BLaER1 (cell line): ENCODE results near the gene PTGFRN.
A peak's percentile ranks its signal among the peaks of the same experiment; 100 is the strongest.

Source experiments
- H3K27ac ChIP-seq: shearing (Covaris generic); formaldehyde crosslinking; 2 replicates; pipeline ENCODE4 v1.8.1; 2022
- H3K27me3 ChIP-seq: shearing (Covaris generic); formaldehyde crosslinking; 2 replicates; pipeline ENCODE4 v1.8.1; 2022
- H3K36me3 ChIP-seq: shearing (Covaris generic); formaldehyde crosslinking; 2 replicates; pipeline ENCODE4 v1.8.1; 2022
- H3K4me1 ChIP-seq: shearing (Covaris generic); formaldehyde crosslinking; 2 replicates; pipeline ENCODE4 v1.8.1; 2022
- H3K4me2 ChIP-seq: shearing (Covaris generic); formaldehyde crosslinking; 2 replicates; pipeline ENCODE4 v1.8.1; 2022
- H3K4me3 ChIP-seq: shearing (Covaris generic); formaldehyde crosslinking; 2 replicates; pipeline ENCODE4 v1.8.1; 2022
- H3K9ac ChIP-seq: shearing (Covaris generic); formaldehyde crosslinking; 2 replicates; pipeline ENCODE4 v1.8.1; 2022
- H3K9me3 ChIP-seq: shearing (Covaris generic); formaldehyde crosslinking; 2 replicates; pipeline ENCODE4 v1.8.1; 2022
- H4K20me1 ChIP-seq: shearing (Covaris generic); formaldehyde crosslinking; 2 replicates; pipeline ENCODE4 v1.8.1; 2022
- Cebpa-rat ChIP-seq: shearing (Covaris generic); IDR thresholded peaks from 2 replicates; pipeline ENCODE4 v1.8.1; 2022

The PTGFRN gene

DNA sequence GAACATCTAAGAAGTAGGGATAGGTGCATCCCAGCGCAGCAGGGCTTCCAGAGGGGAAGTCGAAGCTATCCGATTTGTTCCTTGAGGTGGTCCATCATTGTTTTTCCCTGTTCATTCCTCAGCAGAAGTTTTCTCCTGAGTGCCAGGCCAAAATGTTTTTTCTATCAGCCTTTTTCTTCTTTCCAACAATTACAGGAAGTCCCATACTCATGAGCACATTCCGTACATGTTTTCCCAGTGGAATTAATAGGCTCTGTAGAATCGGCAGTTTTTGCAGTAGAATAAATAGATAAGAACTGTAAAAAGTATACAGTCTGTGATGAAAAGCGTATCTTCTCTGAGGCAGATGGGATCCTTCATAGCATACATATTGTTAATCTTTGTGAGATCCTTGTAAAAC lies 116.6 kb downstream of the PTGFRN start:
- no peak overlapping the region for H3K4me2 ChIP-seq
- no peak overlapping the region for H3K27ac ChIP-seq
- H3K9me3 ChIP-seq: no peaks in the 10 kb centered on the region
- no peak for TF ChIP-seq Cebpa-rat
- no peak overlapping the region for H3K9ac ChIP-seq
- H3K36me3 ChIP-seq: no peaks in the 10 kb centered on the region
- no peak overlapping the region for H3K4me3 ChIP-seq
- no peaks in the 10 kb centered on the region for H3K27me3 ChIP-seq
- peaks cover 12% of the 10 kb centered on the region for H3K4me1 ChIP-seq
- no peaks in the 10 kb centered on the region for H4K20me1 ChIP-seq

DNA sequence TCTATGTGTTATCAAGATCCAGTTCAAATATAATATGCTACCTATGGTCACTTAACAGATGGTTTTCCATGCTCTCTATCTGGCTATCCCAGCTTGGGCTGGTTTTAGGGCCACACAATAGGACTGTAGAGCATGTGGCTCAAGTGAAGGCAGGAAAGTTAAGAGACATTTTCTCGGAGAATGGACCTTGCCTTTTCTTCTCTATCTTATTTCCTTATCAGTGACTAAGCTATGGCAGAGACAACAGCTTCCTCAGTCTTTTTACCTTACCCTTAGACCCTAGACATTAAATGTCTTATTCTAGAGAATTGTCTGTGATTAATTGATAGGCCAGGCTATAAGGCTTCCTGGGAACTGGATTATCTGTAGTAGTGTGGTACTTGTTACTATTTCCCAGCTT lies 120.0 kb downstream of the PTGFRN start:
- Histone ChIP-seq H3K36me3 (no peaks in the 10 kb centered on the region), H3K27ac (no peak overlapping the region), H3K27me3 (no peaks in the 10 kb centered on the region), H3K4me2 (no peak overlapping the region), H3K9me3 (no peaks in the 10 kb centered on the region), H4K20me1 (no peaks in the 10 kb centered on the region), H3K4me1 (peaks cover 45% of the 10 kb centered on the region), H3K9ac (no peak overlapping the region), H3K4me3 (no peak overlapping the region)
- TF ChIP-seq Cebpa-rat: no peak

DNA sequence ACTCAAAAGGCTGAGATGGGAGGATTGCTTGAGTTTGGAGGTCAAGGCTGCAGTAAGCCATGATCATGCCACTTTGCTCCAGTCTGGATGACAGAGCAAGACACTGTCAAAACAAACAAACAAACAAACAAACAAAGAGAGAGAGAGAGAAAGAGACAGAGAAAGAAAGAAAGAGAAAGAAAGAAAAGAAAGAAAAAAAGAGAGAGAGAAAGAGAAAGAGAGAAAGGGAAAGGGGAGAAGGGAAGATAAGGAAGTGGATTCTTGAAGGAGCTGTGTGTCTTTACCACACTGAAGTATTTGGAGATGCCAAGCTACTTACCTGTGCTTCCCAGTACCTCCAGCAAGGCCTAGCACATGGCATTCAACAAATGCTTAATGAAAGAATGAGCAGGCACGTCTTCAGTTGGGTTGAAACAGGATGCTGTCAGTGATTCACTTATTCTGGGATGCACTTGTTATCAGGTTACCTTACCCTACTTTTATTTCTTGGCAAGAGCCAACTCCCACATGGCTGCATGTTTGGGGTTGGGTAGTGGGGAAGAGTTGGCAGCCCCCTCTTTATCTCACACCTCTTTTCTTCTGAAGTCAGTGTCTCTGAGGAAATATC lies 120.7 kb downstream of the PTGFRN start:
- peak overlapping the region; percentile 69 for H3K4me2 ChIP-seq
- TF ChIP-seq Cebpa-rat: no peak

DNA sequence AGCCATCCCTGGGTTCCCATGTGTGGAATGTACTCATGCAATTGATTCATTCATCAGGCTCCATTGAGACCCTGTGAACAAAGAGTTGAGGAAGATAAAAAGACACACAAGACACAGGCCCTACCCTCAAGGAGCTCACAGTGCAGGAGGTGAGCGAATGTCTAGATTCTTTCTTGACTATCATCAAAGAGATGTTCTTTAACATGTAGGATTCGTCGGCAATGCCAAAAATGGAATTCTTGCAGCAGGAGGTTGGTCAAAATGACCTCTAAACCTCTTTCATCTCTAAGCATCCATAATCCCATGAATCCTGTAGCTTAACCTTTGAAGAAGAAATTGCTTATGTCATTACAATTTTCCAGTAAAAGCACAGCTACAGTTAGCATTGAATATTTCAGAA lies 122.5 kb downstream of the PTGFRN start:
- H3K27ac ChIP-seq: no peak overlapping the region
- no peaks in the 10 kb centered on the region for H3K27me3 ChIP-seq
- no peak overlapping the region for H3K9ac ChIP-seq
- H3K4me2 ChIP-seq: peak overlapping the region; percentile 69
- no peaks in the 10 kb centered on the region for H4K20me1 ChIP-seq
- no peak overlapping the region for H3K4me3 ChIP-seq
- no peak for TF ChIP-seq Cebpa-rat
- no peaks in the 10 kb centered on the region for H3K36me3 ChIP-seq
- H3K9me3 ChIP-seq: no peaks in the 10 kb centered on the region
- H3K4me1 ChIP-seq: peaks cover 65% of the 10 kb centered on the region

More for the DNA sequence above, 120.7 kb downstream of the PTGFRN start:
- Histone ChIP-seq H3K9me3 (no peaks in the 10 kb centered on the region), H4K20me1 (no peaks in the 10 kb centered on the region), H3K9ac (no peak overlapping the region), H3K4me3 (no peak overlapping the region), H3K4me1 (peaks cover 52% of the 10 kb centered on the region), H3K27me3 (no peaks in the 10 kb centered on the region), H3K27ac (no peak overlapping the region), H3K36me3 (no peaks in the 10 kb centered on the region)

DNA sequence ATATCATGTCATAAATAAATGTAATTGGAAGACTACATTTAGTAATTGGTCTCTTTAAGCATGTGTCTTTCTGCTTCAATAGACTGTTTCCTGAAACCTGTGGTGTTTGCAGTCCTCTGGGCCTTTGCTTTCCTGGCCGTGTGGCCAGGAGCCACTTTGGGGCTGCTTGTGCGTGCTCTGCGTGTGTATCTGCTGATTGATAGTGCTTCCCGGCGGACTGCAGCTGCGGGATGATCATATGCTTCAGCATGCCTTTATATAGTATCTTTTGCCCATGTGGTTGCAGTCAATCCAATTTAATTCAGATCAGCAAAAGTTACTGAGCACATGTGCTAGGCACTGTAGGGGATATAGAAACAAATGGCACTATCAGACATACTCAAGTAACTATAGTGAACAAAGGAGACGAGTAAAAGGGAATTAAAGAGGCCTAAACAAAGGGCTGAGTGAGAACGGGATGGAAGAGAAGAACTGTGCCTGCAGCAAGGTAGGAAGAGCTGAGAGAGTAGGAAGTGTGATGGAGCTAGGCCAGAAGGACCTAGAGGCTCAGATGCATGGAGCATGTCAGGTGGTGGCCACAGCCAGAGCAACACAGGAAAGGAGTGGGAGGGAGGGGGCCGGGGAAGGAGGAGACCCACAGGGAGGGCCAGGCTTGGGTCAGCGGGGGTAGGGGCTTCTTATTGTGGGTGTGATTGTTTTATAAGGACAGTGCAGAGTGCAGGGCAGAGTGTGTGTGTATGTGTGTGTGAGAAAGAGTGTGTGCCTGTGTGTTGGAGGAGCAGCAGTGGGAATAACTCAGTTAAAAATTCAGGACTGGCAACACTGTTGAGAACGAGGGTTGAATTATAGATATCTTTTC lies 123.2 kb downstream of the PTGFRN start:
- Histone ChIP-seq H3K4me2 (peak overlapping the region; percentile 69), H3K36me3 (no peaks in the 10 kb centered on the region), H3K4me3 (no peak overlapping the region), H3K27ac (peak overlapping the region; percentile 40), H3K9ac (no peak overlapping the region; the same call in 1 of the 2 replicates), H3K27me3 (no peaks in the 10 kb centered on the region), H3K4me1 (peaks cover 65% of the 10 kb centered on the region), H4K20me1 (no peaks in the 10 kb centered on the region), H3K9me3 (no peaks in the 10 kb centered on the region)
- TF ChIP-seq Cebpa-rat: no peak

DNA sequence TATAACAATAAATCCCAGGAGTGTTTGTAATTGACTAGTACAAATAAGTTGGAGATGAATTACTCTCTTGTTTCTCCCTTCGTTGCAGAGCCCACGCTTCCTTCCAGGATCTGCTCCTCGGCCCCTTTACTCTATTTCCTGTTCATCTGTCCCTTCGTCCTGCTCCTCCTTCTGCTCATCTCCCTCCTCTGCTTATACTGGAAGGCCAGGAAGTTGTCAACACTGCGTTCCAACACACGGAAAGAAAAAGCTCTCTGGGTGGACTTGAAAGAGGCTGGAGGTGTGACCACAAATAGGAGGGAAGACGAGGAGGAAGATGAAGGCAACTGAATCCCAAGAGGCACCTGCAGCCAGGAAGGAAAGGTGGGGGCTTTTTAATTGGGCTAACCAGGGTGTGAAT lies 124.1 kb downstream of the PTGFRN start:
- Histone ChIP-seq H3K4me1 (peaks cover 65% of the 10 kb centered on the region), H3K9me3 (no peaks in the 10 kb centered on the region), H3K36me3 (no peaks in the 10 kb centered on the region), H3K4me3 (no peak overlapping the region; the same call in 1 of the 2 replicates), H3K27ac (peak overlapping the region; percentile 40; the same call in 1 of the 2 replicates), H4K20me1 (no peaks in the 10 kb centered on the region), H3K4me2 (peak overlapping the region; percentile 69), H3K9ac (no peak overlapping the region; the same call in 1 of the 2 replicates), H3K27me3 (no peaks in the 10 kb centered on the region)
- TF ChIP-seq Cebpa-rat: no peak

DNA sequence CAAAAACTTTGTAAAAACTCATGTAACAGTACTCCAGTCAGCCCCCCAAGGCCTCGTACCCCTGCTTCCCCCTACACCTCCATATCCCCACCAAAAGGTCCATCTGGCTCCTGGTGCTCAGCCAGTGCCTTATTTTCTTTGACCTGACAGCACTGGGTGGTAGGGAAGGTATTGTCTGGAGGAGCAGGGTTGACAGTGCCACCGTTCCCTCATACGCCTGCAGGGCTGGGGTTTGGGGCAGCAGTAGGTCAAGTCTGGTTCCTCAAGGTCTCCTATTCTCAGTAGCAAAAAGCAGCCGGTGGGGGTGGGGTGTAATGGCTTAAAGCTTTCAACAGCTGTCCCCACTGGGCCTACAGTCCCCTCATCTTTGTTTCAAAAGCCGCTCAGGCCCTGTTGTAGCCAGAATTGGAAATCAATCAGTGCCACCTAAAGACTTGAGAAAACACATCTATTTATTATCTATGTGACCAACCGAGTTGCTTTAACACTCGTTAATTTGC lies 125.1 kb downstream of the PTGFRN start:
- Histone ChIP-seq H3K27me3 (no peaks in the 10 kb centered on the region), H3K4me3 (no peak overlapping the region), H3K27ac (no peak overlapping the region), H3K4me2 (peak overlapping the region; percentile 18; the same call in 1 of the 2 replicates), H4K20me1 (no peaks in the 10 kb centered on the region), H3K36me3 (no peaks in the 10 kb centered on the region), H3K9me3 (no peaks in the 10 kb centered on the region), H3K9ac (no peak overlapping the region), H3K4me1 (peaks cover 65% of the 10 kb centered on the region)
- no peak for TF ChIP-seq Cebpa-rat

DNA sequence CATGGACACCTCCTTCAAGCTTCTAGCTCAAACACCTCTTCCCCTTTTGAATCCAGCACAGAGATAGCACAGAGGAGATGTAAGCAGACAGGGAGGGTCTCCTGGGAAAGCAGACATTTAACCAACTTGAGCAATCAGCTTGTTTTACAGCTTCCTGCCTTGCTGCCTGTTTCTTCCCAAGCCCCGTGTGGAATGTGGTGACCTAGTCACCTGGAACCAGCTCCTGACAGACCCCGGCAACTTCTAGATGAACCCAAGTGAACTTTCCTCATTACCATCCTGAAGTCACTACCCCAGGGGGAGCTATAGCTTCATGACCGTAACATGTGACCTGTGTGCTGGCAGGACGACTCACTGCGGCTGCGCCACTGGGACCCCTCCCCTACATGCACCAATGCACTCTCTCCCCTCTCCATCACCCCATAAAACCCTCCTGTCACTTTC lies 126.3 kb downstream of the PTGFRN start:
- H3K36me3 ChIP-seq: no peaks in the 10 kb centered on the region
- TF ChIP-seq Cebpa-rat: no peak

DNA sequence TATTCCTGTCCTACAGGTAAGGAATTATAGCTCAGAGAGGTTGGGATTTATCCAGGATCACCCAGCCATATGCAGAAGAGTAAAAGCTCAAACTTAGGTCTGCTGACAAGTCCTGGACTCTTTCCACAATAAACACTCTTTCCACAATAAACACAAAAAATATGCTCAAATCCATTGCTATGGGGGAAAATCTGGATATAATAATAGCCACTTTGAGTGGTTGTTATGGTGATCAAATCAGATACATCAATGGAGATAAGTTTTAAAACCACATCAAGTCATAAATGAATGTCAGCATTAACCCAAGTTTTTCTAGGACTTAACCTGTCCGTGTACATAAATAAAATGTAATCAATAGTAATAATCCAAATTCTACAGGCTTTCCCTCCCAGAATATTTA lies 128.1 kb downstream of the PTGFRN start:
- Histone ChIP-seq H3K27ac (no peak overlapping the region), H3K36me3 (no peaks in the 10 kb centered on the region), H3K9me3 (no peaks in the 10 kb centered on the region), H3K27me3 (no peaks in the 10 kb centered on the region), H3K4me2 (no peak overlapping the region), H3K4me3 (no peak overlapping the region), H3K4me1 (peaks cover 38% of the 10 kb centered on the region), H3K9ac (no peak overlapping the region), H4K20me1 (no peaks in the 10 kb centered on the region)
- TF ChIP-seq Cebpa-rat: no peak

More for the DNA sequence above, 126.3 kb downstream of the PTGFRN start:
- no peaks in the 10 kb centered on the region for H3K27me3 ChIP-seq
- H3K27ac ChIP-seq: no peak overlapping the region
- no peak overlapping the region for H3K4me3 ChIP-seq
- H3K4me2 ChIP-seq: peak overlapping the region; percentile 60
- no peaks in the 10 kb centered on the region for H4K20me1 ChIP-seq
- H3K9me3 ChIP-seq: no peaks in the 10 kb centered on the region
- H3K4me1 ChIP-seq: peaks cover 56% of the 10 kb centered on the region
- H3K9ac ChIP-seq: no peak overlapping the region

DNA sequence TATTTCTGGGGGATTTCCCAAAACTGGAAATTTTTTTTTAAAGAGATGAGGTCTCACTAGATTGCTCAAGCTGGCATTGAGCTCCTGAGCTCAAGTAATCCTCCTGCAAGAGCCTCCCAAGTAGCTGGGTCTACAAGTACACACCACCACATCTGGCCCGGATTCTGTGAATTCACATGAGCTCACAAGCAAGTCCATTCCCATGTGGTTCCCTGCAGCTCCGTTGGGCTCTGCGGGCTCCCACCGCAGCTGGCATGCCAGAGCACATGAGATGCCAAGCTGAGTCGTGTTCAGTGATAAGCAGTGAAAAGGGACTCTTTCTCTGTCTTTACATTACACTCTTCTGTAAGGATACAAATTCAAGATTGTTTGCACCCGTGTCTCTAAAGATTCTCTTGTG lies 128.5 kb downstream of the PTGFRN start:
- H3K27ac ChIP-seq: no peak overlapping the region
- H3K9me3 ChIP-seq: no peaks in the 10 kb centered on the region
- no peaks in the 10 kb centered on the region for H3K27me3 ChIP-seq
- H4K20me1 ChIP-seq: no peaks in the 10 kb centered on the region
- peaks cover 34% of the 10 kb centered on the region for H3K4me1 ChIP-seq
- no peak overlapping the region for H3K4me3 ChIP-seq
- H3K36me3 ChIP-seq: no peaks in the 10 kb centered on the region
- no peak for TF ChIP-seq Cebpa-rat
- no peak overlapping the region for H3K9ac ChIP-seq
- H3K4me2 ChIP-seq: no peak overlapping the region
